DMS 273 (cell line): Measurements from ENCODE around the gene SYTL5.

Experiments used
- DNase-seq: peaks from one replicate; lab custom pipeline; 2025; ENCODE audit not compliant: unreplicated experiment; lab: John Stamatoyannopoulos, UW

The SYTL5 gene

DNA sequence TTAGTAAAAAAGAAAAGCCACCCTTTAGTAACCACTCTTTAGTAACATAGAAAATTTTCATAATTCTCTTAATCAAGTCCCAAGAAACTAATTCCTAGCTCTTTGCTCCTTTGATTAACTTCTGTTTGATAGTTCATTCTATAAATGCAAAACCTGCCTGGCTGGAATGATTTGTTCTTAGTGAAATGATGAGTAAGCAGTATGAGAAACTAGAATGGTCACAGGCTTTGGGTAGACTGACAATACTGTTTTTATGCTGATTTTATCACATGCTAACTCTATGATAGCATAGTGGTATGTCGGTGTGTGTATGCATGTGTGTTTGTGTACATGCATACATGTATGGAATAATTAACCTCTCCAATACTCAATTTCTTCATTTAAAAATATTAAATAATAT lies 81.2 kb downstream of the SYTL5 start:
- DNase-seq = no peak

DNA sequence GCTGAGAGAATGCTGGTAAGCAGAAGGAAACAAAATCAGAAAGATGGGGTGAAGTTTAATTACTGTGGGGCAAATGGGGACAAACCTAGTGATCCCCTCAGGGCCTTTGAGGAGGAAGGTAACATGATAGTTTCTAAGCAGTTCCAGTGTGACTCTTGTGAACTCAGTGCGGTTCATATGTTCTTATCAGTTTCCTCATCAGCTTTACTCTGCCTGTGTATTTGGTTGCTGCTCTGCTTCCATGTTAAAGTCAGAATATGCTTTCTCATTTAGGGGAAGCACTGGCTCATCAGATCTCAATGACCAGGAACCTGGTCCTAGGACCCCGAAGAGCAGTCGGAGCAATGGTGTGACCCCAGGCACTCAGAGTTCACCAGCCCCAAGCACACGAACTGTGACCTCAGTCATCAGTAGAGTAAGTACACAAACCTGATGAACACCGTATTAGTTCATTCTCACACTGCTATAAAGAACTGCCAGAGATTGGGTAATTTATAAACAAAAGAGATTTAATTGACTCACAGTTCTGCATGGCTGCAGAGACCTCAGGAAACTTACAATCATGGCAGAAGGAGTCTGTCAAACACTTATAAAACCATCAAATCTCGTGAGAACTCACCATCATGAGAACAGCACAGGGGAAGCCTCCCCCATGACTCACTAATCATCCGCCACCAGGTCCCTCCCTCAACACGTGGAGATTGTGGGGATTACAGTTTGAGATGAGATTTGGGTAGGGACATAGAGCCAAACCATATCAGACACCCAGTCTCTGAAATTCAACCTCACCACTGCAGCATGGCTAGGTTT lies 83.0 kb downstream of the SYTL5 start:
- no peak for DNase-seq

DNA sequence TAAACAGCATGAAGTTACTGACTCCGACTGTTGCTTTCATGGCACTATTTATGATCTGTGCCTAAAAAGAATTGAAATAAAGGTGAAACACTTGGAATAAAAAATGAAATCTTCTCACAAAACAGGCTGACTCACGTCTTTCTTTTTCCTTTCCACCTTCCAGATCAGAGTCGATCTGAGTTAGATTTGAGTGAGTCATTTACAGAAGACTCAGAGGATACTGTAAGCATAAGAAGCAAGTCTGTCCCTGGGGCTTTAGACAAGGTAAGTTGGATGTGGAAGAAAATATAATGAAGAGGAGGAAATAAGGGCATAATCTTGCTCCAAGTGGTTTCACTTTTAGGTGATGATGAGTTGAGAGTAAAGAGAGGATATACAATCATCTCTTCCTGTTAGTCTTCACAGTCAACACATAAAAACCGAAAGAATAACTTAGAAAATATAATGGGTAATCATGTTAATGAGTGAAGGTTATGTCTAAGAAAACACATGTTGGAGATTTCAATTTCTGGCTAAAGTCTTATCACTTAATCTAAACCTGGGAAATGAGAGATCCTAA lies 89.7 kb downstream of the SYTL5 start:
- no peak for DNase-seq

DNA sequence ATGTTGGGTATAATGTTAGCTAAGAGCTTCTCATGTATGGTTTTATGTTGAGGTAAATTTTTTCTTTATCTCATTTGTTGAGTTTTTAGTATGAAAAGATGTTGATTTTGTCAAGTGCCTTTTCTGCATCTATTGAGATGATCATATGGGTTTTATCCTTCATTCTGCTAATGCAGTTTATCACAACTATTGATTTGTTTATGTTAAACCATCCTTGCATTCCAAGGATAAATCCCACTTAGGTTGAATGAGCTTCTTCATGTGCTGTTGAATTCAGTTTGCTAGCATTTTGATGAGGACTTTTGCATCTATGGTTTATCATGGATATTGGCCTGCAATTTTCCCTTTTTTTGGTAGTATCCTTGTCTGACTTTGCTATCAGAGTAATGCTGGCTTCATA lies 93.3 kb downstream of the SYTL5 start:
- DNase-seq = no peak

DNA sequence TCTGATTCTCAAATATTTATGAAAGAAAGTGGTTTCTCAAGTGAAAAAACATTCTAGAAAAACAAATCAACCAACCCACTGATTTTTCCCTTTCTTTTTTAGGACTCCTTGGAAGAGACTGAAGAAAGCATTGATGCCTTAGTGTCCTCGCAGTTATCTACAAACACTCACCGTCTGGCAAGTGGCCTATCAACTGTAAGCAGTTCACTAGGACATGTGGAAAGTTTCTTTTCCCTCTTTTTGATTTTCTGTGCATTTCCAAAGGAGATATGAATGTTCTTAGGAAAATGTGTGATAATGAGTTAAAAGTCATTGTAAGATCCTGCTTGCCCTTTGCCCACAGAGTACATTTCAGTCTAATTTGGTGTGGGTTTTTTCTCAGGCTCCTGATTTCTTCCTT lies 95.9 kb downstream of the SYTL5 start:
- no peak for DNase-seq

DNA sequence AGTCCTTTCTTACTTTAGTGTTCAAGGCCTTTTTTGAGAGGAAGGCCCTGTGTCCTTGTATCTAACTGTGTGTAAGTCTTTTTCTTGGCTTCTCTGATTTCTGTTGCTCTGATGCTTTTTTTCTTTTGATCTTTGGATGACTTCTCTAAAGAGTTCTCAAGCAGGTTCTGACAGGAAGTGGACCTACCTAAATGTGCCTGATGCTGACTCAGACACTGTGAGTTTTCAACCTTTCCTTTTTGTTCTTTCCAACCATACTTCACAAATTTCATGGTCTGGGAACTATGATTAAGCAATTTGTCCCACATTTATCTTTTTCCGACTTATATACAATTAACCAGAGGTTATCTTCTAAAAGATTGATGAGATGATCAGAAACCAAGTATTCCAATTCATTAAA lies 96.5 kb downstream of the SYTL5 start:
- no peak for DNase-seq

DNA sequence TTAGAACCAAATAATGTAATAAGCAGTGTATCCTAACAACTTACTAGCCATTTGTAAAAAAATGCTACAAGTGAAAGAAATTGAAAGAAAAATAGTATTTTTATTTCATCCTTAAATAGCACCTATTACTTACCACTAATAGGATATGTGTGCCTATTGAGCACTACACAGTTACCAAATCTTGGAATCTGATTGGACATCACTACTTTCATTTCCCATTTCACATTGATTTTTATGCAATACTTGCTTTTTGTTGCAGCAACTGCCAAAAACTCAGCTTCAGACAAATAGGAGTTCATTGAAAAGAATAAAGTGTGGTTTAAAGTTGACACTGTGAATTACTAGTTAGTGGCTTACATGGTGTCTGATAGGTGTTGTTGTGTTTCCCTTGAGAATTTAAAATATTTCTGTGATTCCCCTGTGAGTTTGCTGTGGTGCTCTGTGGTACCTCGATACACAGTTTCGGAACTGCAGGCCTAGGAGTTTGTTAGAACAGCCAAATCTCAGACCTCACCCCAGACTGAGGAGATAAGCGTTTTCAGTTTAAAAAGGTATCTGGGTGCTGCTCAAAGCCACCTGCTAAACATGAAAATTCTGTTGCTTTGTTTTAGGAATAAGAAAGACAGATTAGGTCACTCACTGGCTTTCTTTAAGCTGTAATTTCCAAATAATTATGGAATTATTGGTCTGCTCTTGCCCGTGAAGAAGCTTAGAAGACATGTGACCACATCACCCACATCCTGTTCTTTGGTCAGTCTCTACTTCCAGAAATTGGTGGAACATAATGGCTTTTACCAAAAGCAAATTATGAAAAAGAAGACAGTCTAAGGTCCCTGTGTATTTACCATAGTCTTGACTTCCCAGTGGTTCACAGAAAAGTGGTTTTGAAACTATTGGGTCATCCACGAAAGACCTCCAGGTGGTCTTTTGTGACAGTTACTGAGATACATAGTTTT lies 97.8 kb downstream of the SYTL5 start:
- no peak for DNase-seq

DNA sequence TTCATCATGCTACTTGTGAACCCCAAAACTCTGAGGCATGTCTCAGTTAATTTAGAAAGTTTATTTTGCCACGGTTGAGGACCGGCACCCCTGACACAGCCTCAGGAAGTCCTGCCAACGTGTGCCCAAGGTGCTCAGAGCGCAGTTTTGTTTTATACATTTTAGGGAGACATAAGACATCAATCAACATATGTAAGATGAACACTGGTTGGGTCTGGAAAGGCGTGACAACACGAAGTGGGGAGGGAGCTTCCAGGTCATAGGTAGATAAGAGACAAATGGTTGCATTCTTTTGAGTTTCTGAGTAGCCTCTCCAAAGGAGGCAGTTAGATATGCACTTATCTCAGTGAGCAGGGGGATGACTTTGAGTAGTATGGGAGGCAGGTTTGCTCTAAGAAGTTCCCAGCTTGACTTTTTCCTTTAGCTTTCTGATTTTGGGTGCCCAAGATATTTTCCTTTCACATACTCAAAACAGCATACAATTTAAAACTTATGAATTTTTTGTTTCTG lies 98.9 kb downstream of the SYTL5 start:
- no peak for DNase-seq

DNA sequence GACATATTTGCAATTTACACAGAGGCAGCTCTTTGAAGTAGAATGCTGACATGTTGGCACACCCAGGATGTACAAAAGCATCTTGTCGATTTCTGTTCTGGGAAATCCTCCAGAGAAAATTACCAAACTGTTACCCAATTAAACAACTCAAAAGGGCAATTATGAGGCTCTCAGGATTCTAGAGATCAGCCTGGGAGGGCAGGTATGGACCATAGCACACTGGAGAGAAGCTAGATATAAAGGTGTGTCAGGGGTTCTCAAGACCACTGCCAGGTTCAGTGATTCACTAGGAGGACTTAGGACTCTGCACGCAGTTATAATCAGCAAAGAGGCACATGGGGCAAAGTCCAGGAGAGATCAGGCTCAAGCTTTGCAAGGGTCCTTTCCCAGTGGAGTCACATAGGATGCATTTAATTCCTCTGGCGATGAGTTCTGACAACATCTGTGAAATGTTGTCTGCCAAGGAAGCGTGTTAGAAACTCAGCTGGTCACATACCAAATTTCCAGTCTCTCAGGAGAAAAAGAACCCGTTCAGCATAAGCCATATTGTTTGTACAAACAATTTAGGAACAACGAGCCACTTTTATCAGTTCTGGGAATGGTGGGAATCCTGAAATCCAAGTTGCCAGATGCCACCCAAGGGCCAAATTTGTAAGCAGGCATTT lies 100.8 kb downstream of the SYTL5 start:
- peak; percentile 27 for DNase-seq

DNA sequence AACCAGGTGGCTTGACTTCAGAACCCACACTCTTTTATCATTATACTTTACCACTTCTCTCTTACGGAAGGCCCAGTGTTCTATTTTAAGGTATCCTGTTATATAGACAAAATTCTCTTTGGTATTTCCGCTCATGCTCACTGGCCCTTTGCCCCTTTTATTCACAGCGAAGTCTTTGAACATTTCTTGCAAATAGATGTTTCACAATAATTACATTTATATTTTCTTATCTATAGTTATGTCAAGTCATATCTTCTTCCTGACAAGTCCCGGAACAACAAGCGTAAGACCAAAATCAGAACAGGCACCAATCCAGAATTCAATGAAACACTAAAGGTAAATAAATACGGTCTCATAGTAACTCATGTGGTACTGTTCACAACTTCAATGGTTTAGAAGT lies 102.0 kb downstream of the SYTL5 start:
- DNase-seq = no peak

DNA sequence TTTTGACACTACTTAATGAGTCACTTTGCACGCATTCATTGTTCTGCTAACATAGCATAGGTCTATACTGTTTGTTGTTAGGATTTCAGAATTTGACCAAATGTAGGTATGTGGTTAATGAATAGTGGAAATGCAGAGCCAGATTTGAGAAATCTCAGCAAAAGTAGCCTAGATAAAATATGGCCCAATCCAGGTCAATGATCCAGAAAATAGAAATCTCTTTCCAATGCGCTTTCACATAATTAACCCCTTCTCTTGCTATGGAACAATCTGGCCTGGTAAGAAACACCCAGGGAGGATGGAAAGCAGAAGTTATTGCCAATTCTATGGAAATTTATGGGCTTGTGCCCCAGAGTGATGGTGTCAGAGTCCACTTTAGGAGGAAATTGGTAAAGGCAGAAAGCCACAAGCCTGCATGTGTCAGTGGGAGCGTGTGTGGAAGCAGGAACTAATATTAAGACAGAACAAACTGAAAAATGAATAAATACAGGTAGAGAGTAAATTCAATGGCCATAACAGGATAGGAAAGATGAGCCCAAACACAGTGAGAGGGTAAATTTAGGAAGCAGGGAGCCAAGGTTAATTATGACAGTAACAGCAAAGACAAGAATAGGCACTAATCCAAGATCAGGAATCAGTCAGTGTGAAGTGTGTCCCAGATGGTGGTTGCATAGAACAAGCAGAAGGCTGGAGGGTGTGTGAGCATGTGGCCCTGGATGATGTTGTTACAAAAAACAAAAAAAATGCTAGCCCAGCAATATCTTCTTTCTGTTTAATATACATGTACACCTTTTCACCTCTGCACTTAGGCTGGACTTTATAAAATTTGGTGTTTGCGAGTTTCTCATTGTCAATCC lies 102.9 kb downstream of the SYTL5 start:
- DNase-seq = peak; percentile 67

DNA sequence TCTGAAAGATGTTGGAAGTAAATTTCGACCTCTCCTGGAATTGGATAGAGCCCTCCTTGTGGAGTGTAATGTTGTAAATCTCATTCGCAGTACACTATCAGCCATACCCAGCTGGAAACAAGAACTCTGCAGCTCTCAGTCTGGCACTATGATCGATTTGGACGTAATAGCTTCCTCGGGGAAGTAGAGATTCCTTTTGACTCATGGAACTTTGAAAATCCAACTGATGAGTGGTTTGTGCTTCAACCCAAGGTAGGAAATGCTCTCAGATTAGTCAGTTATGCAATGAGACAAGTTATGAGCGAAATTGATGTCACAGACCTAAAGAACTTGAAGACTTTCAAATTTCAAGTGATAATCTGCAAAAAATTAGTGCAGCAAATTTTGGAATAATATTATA lies 103.9 kb downstream of the SYTL5 start:
- DNase-seq = no peak

DNA sequence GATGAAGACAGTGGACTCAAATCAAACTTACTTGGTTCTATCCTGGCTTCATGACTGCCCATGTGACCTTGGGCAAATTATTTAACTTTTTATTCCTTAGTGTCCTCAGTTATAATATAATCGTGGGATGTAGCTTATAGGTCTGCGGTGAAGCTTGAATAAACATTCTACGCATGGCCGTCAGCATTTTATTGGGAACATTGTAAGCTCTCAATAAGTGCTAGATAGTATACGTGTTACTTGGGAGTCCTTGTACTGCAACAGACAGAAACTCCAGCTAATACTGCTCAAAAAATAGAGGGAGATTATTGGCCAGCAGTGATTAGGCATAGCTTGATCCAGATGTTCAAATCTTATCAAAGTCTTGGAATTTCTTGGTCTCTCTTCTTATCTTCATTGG lies 104.8 kb downstream of the SYTL5 start:
- DNase-seq = no peak

DNA sequence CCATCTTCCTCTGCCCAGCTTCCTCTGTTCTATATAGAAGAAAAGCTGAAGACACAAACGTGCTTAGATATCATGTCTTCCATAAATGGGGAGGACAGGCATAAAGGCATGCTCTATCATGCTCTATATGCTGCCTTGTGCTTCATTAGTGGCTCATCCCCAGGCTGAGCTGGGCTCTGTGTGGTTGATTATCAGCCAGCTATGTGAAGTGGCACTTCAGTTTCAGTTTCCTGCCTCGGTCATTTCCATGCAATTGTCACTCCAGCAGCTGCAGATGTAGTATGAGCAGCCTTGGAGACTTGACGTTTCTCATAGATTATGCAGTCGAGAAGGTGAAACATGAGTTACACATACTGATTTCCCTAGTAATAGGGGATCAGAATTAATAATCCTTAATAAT lies 106.2 kb downstream of the SYTL5 start:
- no peak for DNase-seq

DNA sequence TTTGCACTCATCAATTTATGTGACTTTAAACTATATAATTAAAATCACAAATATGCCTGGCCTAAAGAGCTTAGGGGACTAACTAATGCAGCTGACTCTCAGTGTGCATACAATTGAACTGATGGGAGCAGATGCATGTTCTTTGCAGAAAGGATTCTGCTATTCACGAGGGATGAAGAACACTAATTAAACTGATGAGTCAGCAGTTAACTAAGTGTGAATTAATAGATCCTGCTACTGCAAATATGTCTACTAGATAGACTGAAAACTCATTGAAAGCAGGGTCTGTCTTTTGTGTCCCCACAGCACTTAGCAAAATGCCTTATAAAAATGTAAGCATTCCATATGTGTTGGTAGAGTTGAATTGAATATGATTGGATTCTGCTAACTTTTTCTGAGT lies 110.4 kb downstream of the SYTL5 start:
- DNase-seq = peak; percentile 53

DNA sequence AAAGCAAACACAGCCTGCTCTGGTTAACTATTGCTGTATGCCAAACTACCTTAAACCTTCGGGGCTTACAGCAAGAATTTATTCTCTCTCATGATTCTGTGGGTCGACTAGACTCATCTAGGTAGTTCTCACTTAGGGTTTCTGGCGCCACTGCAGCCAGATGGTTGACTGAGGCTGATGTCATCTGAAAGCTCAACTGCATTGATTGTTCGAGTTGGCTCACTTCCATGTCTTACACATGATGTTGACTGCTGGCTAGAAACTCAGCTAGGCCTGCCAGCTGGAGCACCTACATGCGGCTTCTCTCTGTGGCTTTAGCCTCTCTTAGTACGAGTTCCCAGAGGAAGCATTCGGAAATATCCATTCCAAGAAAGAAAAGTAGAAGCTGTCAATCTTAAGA lies 111.1 kb downstream of the SYTL5 start:
- peak; percentile 96 for DNase-seq

DNA sequence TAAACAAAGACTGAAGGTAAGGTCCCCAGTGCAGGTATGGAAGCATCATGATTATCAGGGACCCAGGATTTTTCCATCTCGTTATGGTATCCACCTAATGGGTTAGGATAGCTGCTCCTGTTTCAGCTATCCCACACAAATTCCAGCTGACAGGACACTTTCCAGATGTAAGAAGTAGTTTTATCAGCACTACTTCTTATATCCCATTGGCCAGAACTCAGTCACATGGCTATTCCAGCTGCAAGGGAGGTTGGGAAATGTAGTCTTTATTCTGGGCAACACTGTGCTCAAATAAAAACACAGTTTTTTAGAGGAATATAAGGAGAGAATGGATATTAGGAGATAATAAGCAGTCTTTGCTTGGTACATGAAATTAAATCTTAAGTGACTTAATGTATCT lies 117.6 kb downstream of the SYTL5 start:
- no peak for DNase-seq

DNA sequence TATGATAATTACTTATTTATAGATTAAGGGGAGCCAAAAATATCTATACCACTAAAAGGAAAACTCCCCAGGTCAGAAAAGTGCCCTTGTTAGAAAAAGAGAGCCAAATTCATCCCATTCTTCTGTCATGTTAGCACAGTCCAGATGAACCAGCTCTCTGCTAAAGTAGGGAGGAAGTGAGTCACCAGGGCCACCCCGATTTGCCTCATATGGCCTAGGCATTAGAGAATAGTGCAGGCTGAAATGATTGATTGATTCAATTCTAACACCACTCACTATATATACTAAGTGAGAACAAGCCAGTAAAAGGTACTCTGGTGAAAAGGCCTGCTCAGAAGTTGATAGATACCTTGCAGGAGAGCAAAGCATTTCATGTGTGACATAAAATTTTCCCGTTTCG lies 119.8 kb downstream of the SYTL5 start:
- DNase-seq = no peak

DNA sequence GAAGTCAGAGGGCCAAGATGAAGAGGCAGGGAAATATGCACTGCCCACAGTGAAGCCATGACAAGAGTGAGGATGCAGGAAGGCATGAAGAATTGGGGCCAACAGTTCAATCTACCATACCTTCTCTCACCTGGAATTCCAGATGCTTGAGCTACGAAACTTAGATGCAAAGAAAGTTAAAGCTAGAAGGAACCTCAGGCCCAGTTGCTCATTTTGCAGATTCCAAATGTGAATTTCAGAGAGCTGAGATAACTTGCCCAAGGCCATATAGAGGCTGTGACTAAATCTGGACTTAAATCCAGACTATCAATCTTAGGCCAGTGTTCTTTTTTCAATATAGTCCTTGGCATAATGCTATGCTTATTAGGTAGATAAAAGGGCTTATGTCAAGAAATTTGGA lies 121.6 kb downstream of the SYTL5 start:
- no peak for DNase-seq

DNA sequence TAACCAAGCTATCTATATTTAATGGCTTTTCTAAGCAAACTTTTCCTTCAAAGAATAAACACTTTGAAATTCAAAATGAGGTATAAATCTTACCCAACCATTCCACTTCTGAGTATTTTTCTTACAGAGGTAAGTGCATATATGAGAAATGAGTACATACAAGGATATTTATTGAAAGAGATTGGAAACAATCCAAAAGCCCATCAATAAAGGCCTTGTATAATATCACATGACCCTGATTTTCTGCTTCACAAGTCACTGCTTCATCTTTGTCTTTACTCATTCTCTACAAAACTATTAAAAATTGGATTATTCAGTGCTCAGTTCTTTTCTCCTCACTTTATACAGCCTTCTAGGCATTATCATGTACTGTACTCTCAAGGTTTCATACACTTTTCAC lies 123.0 kb downstream of the SYTL5 start:
- DNase-seq = no peak
